A549 (cell line): ENCODE data around the gene BMP10. TPM values are rescaled to one million over a fixed set of nuclear protein-coding genes. Genes with fewer than 3 reads are reported as not detected.

Source experiments
- ATAC-seq, 2 experiments: fragments of 200-7000 bp in 1 of 2; fragments of >200 bp in 1 of 2; cut with Nextera tagmentation in 1 of 2; cut with Tn5 transposase in 1 of 2; 3 replicates each; pipeline versions ENCODE4 v1.8.0 to v1.9.1; 2018 to 2020; ENCODE audit warnings: mild to moderate bottlenecking in 1 of 2, moderate library complexity in 1 of 2
- CTCF ChIA-PET: fragments of 300-600 bp; sonication (Branson Sonifier 250); formaldehyde crosslinking; extraction: SDS; loops from one replicate; lab custom pipeline; 2021; ENCODE audit warnings: antibody characterized with exemption, inconsistent platforms; lab: Yijun Ruan, JAX
- POLR2A ChIA-PET: fragments of 350-600 bp; formaldehyde crosslinking; extraction: SDS; loops from one replicate; lab custom pipeline; 2021; ENCODE audit warnings: antibody characterized with exemption, inconsistent platforms; lab: Yijun Ruan, JAX
- DNase-seq, 2 experiments: peaks; one replicate each; pipeline versions ENCODE4 v3.0.0 to v3.0.0-alpha.2; 2011 to 2016; ENCODE audit warnings: low read depth in 1 of 2, low spot score in 1 of 2
- FAIRE-seq: peaks from 2 replicates; lab custom pipeline; 2011; peaks lifted over from hg19 to GRCh38; lab: Jason Lieb, UNC
- H3K27ac ChIP-seq, 2 experiments: fragments of >200 bp; sonication (Bioruptor Twin); formaldehyde crosslinking; 3 replicates each; pipeline ENCODE4 v1.5.1; 2016 to 2017
- H3K4me1 ChIP-seq: fragments of >200 bp; sonication (Bioruptor Twin); formaldehyde crosslinking; 3 replicates; pipeline ENCODE4 v1.6.1; 2016
- H3K4me2 ChIP-seq: fragments of >200 bp; sonication (Bioruptor Twin); formaldehyde crosslinking; 3 replicates; pipeline ENCODE4 v1.6.1; 2016
- H3K4me3 ChIP-seq: fragments of >200 bp; sonication (Bioruptor Twin); formaldehyde crosslinking; 3 replicates; pipeline ENCODE4 v1.5.1; 2016
- H3K9me3 ChIP-seq: fragments of >200 bp; sonication (Bioruptor Twin); formaldehyde crosslinking; 3 replicates; pipeline ENCODE4 v1.6.1; 2016
- CEBPB ChIP-seq, 2 experiments: fragments of >200 bp in 1 of 2; sonication (Bioruptor Twin) in 1 of 2; formaldehyde crosslinking in 1 of 2; IDR thresholded peaks; 2 replicates each; pipeline ENCODE4 v1.6.1; 2012 to 2016
- CHD2 ChIP-seq: fragments of 150-350 bp; IDR thresholded peaks from 2 replicates; pipeline ENCODE4 v1.6.1; 2014; ENCODE audit warnings: low read length; ENCODE audit not compliant: partially characterized antibody
- EHF ChIP-seq: fragments of 250-450 bp; sonication (Bioruptor Pico); IDR thresholded peaks from 2 replicates; pipeline ENCODE4 v1.5.0; 2020; ENCODE audit warnings: mild to moderate bottlenecking
- HDAC2 ChIP-seq: fragments of 200-600 bp; sonication (generic); IDR thresholded peaks from 2 replicates; pipeline ENCODE4 v1.6.1; 2016
- HOXB5 ChIP-seq: fragments of 250-450 bp; sonication (Bioruptor Pico); IDR thresholded peaks from 2 replicates; pipeline ENCODE4 v1.5.0; 2020; ENCODE audit warnings: mild to moderate bottlenecking, moderate library complexity
- JUN ChIP-seq, 2 experiments: fragments of >200 bp; sonication (Bioruptor Twin); formaldehyde crosslinking; IDR thresholded peaks; 2 replicates in 1 of 2; 3 replicates in 1 of 2; pipeline ENCODE4 v1.6.1; 2016 to 2017
- KDM1A ChIP-seq: fragments of 200-600 bp; sonication (generic); IDR thresholded peaks from 2 replicates; pipeline ENCODE4 v1.6.1; 2016; ENCODE audit warnings: low read depth, mild to moderate bottlenecking
- MAFK ChIP-seq: fragments of 450-650 bp; IDR thresholded peaks from 2 replicates; pipeline ENCODE4 v1.6.1; 2014; ENCODE audit not compliant: partially characterized antibody
- MAZ ChIP-seq: fragments of 150-350 bp; IDR thresholded peaks from 2 replicates; pipeline ENCODE4 v1.6.1; 2014; ENCODE audit warnings: antibody characterized with exemption, low read depth, low read length, borderline replicate concordance
- NFE2L2 ChIP-seq: fragments of 150-350 bp; conservative IDR thresholded peaks from 2 replicates; pipeline ENCODE4 v1.6.1; 2014; ENCODE audit warnings: low read length
- NPAS2 ChIP-seq: fragments of 250-450 bp; sonication (Bioruptor Pico); IDR thresholded peaks from 2 replicates; pipeline ENCODE4 v1.8.0; 2022; ENCODE audit warnings: mild to moderate bottlenecking, moderate library complexity, borderline replicate concordance
- NR3C1 ChIP-seq: fragments of >200 bp; sonication (Bioruptor Twin); formaldehyde crosslinking; IDR thresholded peaks from 3 replicates; pipeline ENCODE4 v1.6.1; 2017
- PBX3 ChIP-seq: IDR thresholded peaks from 2 replicates; pipeline ENCODE4 v1.6.1; 2012
- PHF8 ChIP-seq: fragments of 200-600 bp; sonication (generic); IDR thresholded peaks from 2 replicates; pipeline ENCODE4 v1.6.1; 2016; ENCODE audit warnings: low read depth, mild to moderate bottlenecking, antibody characterized with exemption, moderate library complexity, borderline replicate concordance
- POLR2A ChIP-seq: IDR thresholded peaks from 2 replicates; pipeline ENCODE4 v1.6.1; 2012; ENCODE audit warnings: mild to moderate bottlenecking, low read length
- POLR2AphosphoS2 ChIP-seq: conservative IDR thresholded peaks from 2 replicates; pipeline ENCODE4 v1.6.1; 2012; ENCODE audit warnings: low read length, improper control_type of control experiment, inconsistent platforms
- RAD21 ChIP-seq, 2 experiments: fragments of >200 bp in 1 of 2; sonication (Bioruptor Twin) in 1 of 2; formaldehyde crosslinking in 1 of 2; IDR thresholded peaks in 1 of 2; conservative IDR thresholded peaks in 1 of 2; 2 replicates in 1 of 2; 3 replicates in 1 of 2; pipeline ENCODE4 v1.6.1; 2012 to 2018; ENCODE audit warnings: inconsistent platforms in 1 of 2
- RCOR1 ChIP-seq: fragments of 150-350 bp; IDR thresholded peaks from 2 replicates; pipeline ENCODE4 v1.6.1; 2014; ENCODE audit warnings: antibody characterized with exemption, low read length, low read depth
- RNF2 ChIP-seq: fragments of 200-600 bp; sonication (generic); IDR thresholded peaks from 2 replicates; pipeline ENCODE4 v1.6.1; 2016; ENCODE audit warnings: low read depth, mild to moderate bottlenecking, antibody characterized with exemption, moderate library complexity, borderline replicate concordance
- SMC3 ChIP-seq: fragments of >200 bp; sonication (Bioruptor Twin); formaldehyde crosslinking; IDR thresholded peaks from 3 replicates; pipeline ENCODE4 v1.6.1; 2018; ENCODE audit warnings: inconsistent platforms
- SREBF2 ChIP-seq: fragments of 450-650 bp; IDR thresholded peaks from 2 replicates; pipeline ENCODE4 v1.6.1; 2014; ENCODE audit warnings: mild to moderate bottlenecking, moderate library complexity
- ZC3H11A ChIP-seq: fragments of 450-650 bp; IDR thresholded peaks from 2 replicates; pipeline ENCODE4 v1.6.1; 2014; ENCODE audit warnings: antibody characterized with exemption, mild to moderate bottlenecking
- ZFP36 ChIP-seq: fragments of 450-650 bp; IDR thresholded peaks from 2 replicates; pipeline ENCODE4 v1.6.1; 2014; ENCODE audit warnings: borderline replicate concordance; ENCODE audit not compliant: partially characterized antibody
- ZNF302 ChIP-seq: fragments of 250-450 bp; sonication (Bioruptor Pico); IDR thresholded peaks from 2 replicates; pipeline ENCODE4 v1.9.0; 2021; ENCODE audit warnings: inconsistent platforms, mild to moderate bottlenecking, moderate library complexity
- WGBS: methylation state at CpG from one replicate; pipeline ENCODE4 v1.1.6; 2017; ENCODE audit errors: missing lambda C conversion rate; 5-methylcytosine and 5-hydroxymethylcytosine counted together
- polyA plus RNA-seq, 4 experiments: library from polyadenylated mRNA; depleted of rRNA in 3 of 4; stranded (reverse); fragments of >200 nt; fragmentation: RNase III in 1 of 4; extraction: RNeasy Plus Mini Kit Qiagen cat#74134 plus additional on column Dnase treatment in 1 of 4; gene quantifications; 2 replicates in 3 of 4; 3 replicates in 1 of 4; pipeline ENCODE4 v1.2.3, GENCODE V29; 2011 to 2017
- TF ChIP-seq, protein P1 (sequence below): fragments of 250-450 bp; sonication (Bioruptor Pico); IDR thresholded peaks from 2 replicates; pipeline ENCODE4 v1.5.0; 2020; ENCODE audit warnings: low read depth, mild to moderate bottlenecking, moderate library complexity
- TF ChIP-seq, protein P2 (sequence below): fragments of >200 bp; sonication (Bioruptor Twin); formaldehyde crosslinking; IDR thresholded peaks from 2 replicates; pipeline ENCODE4 v1.6.1; 2016
- TF ChIP-seq, protein P3 (sequence below): fragments of >200 bp; sonication (Bioruptor Twin); formaldehyde crosslinking; IDR thresholded peaks from 3 replicates; pipeline ENCODE4 v1.5.1; 2016

Gene BMP10
- polyA plus RNA-seq, 2 of the 4 experiments (the other 2 are of a cell fraction), result not detected

DNA sequence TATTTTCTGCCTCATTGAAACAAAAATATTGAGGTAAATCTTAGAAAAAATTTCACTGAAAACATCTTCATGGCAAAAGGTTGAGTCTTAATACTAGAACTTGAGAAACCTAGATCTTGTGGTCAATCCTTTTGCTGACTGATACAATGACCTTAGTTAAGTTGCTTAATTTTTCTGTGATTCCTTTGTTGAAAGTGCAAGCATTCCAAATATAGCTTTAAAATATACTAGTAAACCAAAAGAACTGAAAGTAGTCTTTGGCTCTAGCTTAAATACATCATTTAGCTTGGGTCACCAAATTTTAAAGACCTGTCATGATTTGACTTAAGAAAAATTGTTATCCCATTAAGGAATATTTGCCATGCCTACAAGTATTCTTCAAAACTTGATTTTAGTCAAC lies 16.7 kb downstream of the BMP10 start:
- TF ChIP-seq PBX3, result no peak
- no peak for TF ChIP-seq KDM1A
- no peak for TF ChIP-seq CEBPB (IDR thresholded peaks at IDR 0.05)
- no peak for TF ChIP-seq EHF
- TF ChIP-seq SMC3, result no peak
- no peak for TF ChIP-seq NFE2L2
- TF ChIP-seq PHF8, result no peak
- TF ChIP-seq MAZ, result no peak
- TF ChIP-seq, protein P1, sequence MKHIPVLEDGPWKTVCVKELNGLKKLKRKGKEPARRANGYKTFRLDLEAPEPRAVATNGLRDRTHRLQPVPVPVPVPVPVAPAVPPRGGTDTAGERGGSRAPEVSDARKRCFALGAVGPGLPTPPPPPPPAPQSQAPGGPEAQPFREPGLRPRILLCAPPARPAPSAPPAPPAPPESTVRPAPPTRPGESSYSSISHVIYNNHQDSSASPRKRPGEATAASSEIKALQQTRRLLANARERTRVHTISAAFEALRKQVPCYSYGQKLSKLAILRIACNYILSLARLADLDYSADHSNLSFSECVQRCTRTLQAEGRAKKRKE (CRISPR knock-in tag), result no peak
- TF ChIP-seq HOXB5 (CRISPR knock-in tag), result no peak
- no peak for TF ChIP-seq ZNF302 (CRISPR knock-in tag)
- no peak for TF ChIP-seq RNF2
- no peak for TF ChIP-seq NR3C1
- TF ChIP-seq, protein P2, sequence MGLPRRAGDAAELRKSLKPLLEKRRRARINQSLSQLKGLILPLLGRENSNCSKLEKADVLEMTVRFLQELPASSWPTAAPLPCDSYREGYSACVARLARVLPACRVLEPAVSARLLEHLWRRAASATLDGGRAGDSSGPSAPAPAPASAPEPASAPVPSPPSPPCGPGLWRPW, result no peak
- TF ChIP-seq HDAC2, result no peak
- TF ChIP-seq, protein P3, sequence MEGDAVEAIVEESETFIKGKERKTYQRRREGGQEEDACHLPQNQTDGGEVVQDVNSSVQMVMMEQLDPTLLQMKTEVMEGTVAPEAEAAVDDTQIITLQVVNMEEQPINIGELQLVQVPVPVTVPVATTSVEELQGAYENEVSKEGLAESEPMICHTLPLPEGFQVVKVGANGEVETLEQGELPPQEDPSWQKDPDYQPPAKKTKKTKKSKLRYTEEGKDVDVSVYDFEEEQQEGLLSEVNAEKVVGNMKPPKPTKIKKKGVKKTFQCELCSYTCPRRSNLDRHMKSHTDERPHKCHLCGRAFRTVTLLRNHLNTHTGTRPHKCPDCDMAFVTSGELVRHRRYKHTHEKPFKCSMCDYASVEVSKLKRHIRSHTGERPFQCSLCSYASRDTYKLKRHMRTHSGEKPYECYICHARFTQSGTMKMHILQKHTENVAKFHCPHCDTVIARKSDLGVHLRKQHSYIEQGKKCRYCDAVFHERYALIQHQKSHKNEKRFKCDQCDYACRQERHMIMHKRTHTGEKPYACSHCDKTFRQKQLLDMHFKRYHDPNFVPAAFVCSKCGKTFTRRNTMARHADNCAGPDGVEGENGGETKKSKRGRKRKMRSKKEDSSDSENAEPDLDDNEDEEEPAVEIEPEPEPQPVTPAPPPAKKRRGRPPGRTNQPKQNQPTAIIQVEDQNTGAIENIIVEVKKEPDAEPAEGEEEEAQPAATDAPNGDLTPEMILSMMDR, result no peak
- TF ChIP-seq, all 56 proteins: peak for 0
- no peaks in the 10 kb centered on the region for H3K4me1 ChIP-seq
- ATAC-seq (no peak), FAIRE-seq (peak; percentile 73), DNase-seq (no peak)
- CTCF ChIA-PET, result interaction anchor here (0.6 to 1.4 kb wide), 5 partner anchors 18 to 102 kb away, joined by 3 to 5 read pairs (median 3); no protein-coding TSS in a partner anchor
- H3K9me3 ChIP-seq, result no peaks in the 10 kb centered on the region
- no peak overlapping the region for H3K4me3 ChIP-seq
- H3K4me2 ChIP-seq, result no peak overlapping the region
- POLR2A ChIA-PET, result no interaction called here
- no peak overlapping the region for H3K27ac ChIP-seq

GRCh38 chr2:68853915-68854314 lies 17.3 kb downstream of the BMP10 start:
- Histone ChIP-seq H3K4me2 (no peak overlapping the region), H3K4me1 (no peaks in the 10 kb centered on the region), H3K4me3 (no peak overlapping the region), H3K27ac (no peak overlapping the region), H3K9me3 (no peaks in the 10 kb centered on the region)
- POLR2A ChIA-PET, result no interaction called here
- TF ChIP-seq CEBPB (IDR thresholded peaks at IDR 0.05) (no peak), ZC3H11A (no peak), POLR2AphosphoS2 (no peak), RCOR1 (no peak), MAFK (no peak), CHD2 (no peak), KDM1A (no peak), ZFP36 (no peak), JUN (IDR thresholded peaks at IDR 0.05) (no peak), SREBF2 (no peak), POLR2A (no peak), RAD21 (conservative IDR thresholded peaks at IDR 0.05 in 1 of 2, IDR thresholded peaks at IDR 0.05 in 1 of 2) (no peak), NPAS2 (CRISPR knock-in tag) (no peak), HOXB5 (CRISPR knock-in tag) (no peak), ZNF302 (CRISPR knock-in tag) (no peak)
- TF ChIP-seq, protein P1 (CRISPR knock-in tag), result no peak
- ATAC-seq (no peak), FAIRE-seq (no peak), DNase-seq (no peak)
- WGBS, result 64% methylated on average over 4 of the region's 4 CpGs
- CTCF ChIA-PET, result interaction anchor here (1.3 to 1.8 kb wide), 3 partner anchors 17 to 102 kb away, joined by 3 to 5 read pairs (median 4); no protein-coding TSS in a partner anchor
